DND-41 (cell line): ENCODE data around the gene MAN2A1.

ENCODE experiments used
- ATAC-seq: fragments of 200-7000 bp; cut with Tn5 transposase; 3 replicates; pipeline ENCODE4 v1.9.1; 2021; ENCODE audit warnings: low read depth; ENCODE audit not compliant: insufficient read depth
- DNase-seq: peaks from one replicate; pipeline ENCODE4 v3.0.0-alpha.2; 2020
- H2AFZ ChIP-seq: 2 replicates; pipeline ENCODE4 v1.6.0; 2012; ENCODE audit warnings: low read depth, low read length
- H3K27ac ChIP-seq: 2 replicates; pipeline ENCODE4 v1.5.1; 2012; ENCODE audit warnings: low read length, inconsistent platforms
- H3K27me3 ChIP-seq: fragments of 200-600 bp; sonication (generic); 2 replicates; pipeline ENCODE4 v1.6.0; 2012; ENCODE audit warnings: low read length, mild to moderate bottlenecking, inconsistent platforms; ENCODE audit not compliant: insufficient read depth, poor library complexity
- H3K36me3 ChIP-seq: 2 replicates; pipeline ENCODE4 v1.5.1; 2012; ENCODE audit warnings: low read length, inconsistent platforms; ENCODE audit not compliant: insufficient read depth
- H3K4me1 ChIP-seq: 2 replicates; pipeline ENCODE4 v1.5.1; 2012; ENCODE audit warnings: mild to moderate bottlenecking, low read length; ENCODE audit not compliant: insufficient read depth
- H3K4me2 ChIP-seq: 2 replicates; pipeline ENCODE4 v1.6.0; 2012; ENCODE audit warnings: mild to moderate bottlenecking, moderate library complexity, low read length, inconsistent platforms; ENCODE audit not compliant: insufficient read depth
- H3K4me3 ChIP-seq, 2 experiments: fragments of 200-600 bp in 1 of 2; shearing (Covaris generic) in 1 of 2; 2 replicates each; pipeline ENCODE4 v1.5.1; 2012 to 2016; ENCODE audit warnings: inconsistent platforms in 2 of 2, low read length in 2 of 2, mild to moderate bottlenecking in 2 of 2, low read depth in 1 of 2, moderate library complexity in 1 of 2
- H3K79me2 ChIP-seq: 2 replicates; pipeline ENCODE4 v1.6.0; 2012; ENCODE audit warnings: low read length, inconsistent platforms; ENCODE audit not compliant: insufficient read depth
- H3K9ac ChIP-seq: 2 replicates; pipeline ENCODE4 v1.6.0; 2012; ENCODE audit warnings: low read depth, mild to moderate bottlenecking, inconsistent platforms, low read length, moderate library complexity
- H3K9me3 ChIP-seq: 2 replicates; pipeline ENCODE4 v1.5.1; 2012; ENCODE audit warnings: low read length, moderate library complexity, mild to moderate bottlenecking, inconsistent platforms; ENCODE audit not compliant: insufficient read depth, severe bottlenecking
- H4K20me1 ChIP-seq: 2 replicates; pipeline ENCODE4 v1.6.0; 2012; ENCODE audit warnings: low read length; ENCODE audit not compliant: insufficient read depth
- CTCF ChIP-seq: IDR thresholded peaks from 2 replicates; pipeline ENCODE4 v1.5.1; 2012; ENCODE audit warnings: borderline replicate concordance, low read length, moderate library complexity, mild to moderate bottlenecking; ENCODE audit not compliant: poor library complexity, severe bottlenecking; ENCODE audit errors: extremely low read depth
- EZH2 ChIP-seq: IDR thresholded peaks from 3 replicates; pipeline ENCODE4 v1.6.1; 2012; ENCODE audit warnings: borderline replicate concordance, low read depth, mild to moderate bottlenecking, moderate library complexity, low read length, inconsistent platforms; ENCODE audit not compliant: severe bottlenecking

The MAN2A1 gene

GRCh38 chr5:109855056-109855455 lies 165.3 kb downstream of the MAN2A1 start:
- H3K4me1 ChIP-seq, result peaks cover 6% of the 10 kb centered on the region; the same call in 1 of the 2 replicates
- peaks cover 81% of the 10 kb centered on the region for H3K36me3 ChIP-seq
- no peak overlapping the region for H3K27ac ChIP-seq
- DNase-seq (no peak), ATAC-seq (no peak)
- no peak overlapping the region for H3K4me3 ChIP-seq
- H3K27me3 ChIP-seq, result no peaks in the 10 kb centered on the region
- no peaks in the 10 kb centered on the region for H3K79me2 ChIP-seq
- no peaks in the 10 kb centered on the region for H3K9me3 ChIP-seq
- no peaks in the 10 kb centered on the region for H4K20me1 ChIP-seq
- no peak overlapping the region for H2AFZ ChIP-seq
- H3K9ac ChIP-seq, result no peak overlapping the region
- H3K4me2 ChIP-seq, result no peak overlapping the region
- TF ChIP-seq CTCF (no peak), EZH2 (no peak)

GRCh38 chr5:109857405-109858031 lies 167.8 kb downstream of the MAN2A1 start:
- Histone ChIP-seq H3K27me3 (no peaks in the 10 kb centered on the region), H3K4me3 (no peak overlapping the region), H4K20me1 (no peaks in the 10 kb centered on the region), H3K36me3 (peaks cover 84% of the 10 kb centered on the region), H3K79me2 (no peaks in the 10 kb centered on the region), H3K27ac (0 out of 2 replicates have a peak overlapping the region, but pooled peaks have one; percentile 14), H3K9ac (no peak overlapping the region), H3K4me2 (no peak overlapping the region), H2AFZ (no peak overlapping the region), H3K9me3 (no peaks in the 10 kb centered on the region), H3K4me1 (peaks cover 6% of the 10 kb centered on the region; the same call in 1 of the 2 replicates)
- DNase-seq, result no peak
- TF ChIP-seq EZH2 (no peak), CTCF (no peak)
- ATAC-seq, result peak; percentile 68

GRCh38 chr5:109859537-109859936 lies 169.8 kb downstream of the MAN2A1 start:
- H3K9ac ChIP-seq, result no peak overlapping the region
- H3K79me2 ChIP-seq, result no peaks in the 10 kb centered on the region
- no peaks in the 10 kb centered on the region for H3K27me3 ChIP-seq
- H2AFZ ChIP-seq, result no peak overlapping the region
- H3K36me3 ChIP-seq, result peaks cover 93% of the 10 kb centered on the region
- no peaks in the 10 kb centered on the region for H3K9me3 ChIP-seq
- TF ChIP-seq EZH2, result no peak
- no peak for TF ChIP-seq CTCF
- peaks cover 6% of the 10 kb centered on the region; the same call in 1 of the 2 replicates for H3K4me1 ChIP-seq
- no peak for DNase-seq
- no peak for ATAC-seq
- H4K20me1 ChIP-seq, result no peaks in the 10 kb centered on the region
- no peak overlapping the region for H3K4me3 ChIP-seq
- H3K27ac ChIP-seq, result no peak overlapping the region
- no peak overlapping the region for H3K4me2 ChIP-seq
